GM12872 (cell line): ENCODE results near the gene ARID3A.

ENCODE experiments used
- TF ChIP-seq, protein P1 (sequence below): IDR thresholded peaks from 3 replicates; pipeline ENCODE4 v1.5.1; 2011; ENCODE audit warnings: low read depth, mild to moderate bottlenecking, low read length, moderate library complexity; ENCODE audit not compliant: insufficient read depth

The ARID3A gene

GRCh38 chr19:954672-955494 lies 29.0 kb downstream of the ARID3A start:
- TF ChIP-seq, protein P1, sequence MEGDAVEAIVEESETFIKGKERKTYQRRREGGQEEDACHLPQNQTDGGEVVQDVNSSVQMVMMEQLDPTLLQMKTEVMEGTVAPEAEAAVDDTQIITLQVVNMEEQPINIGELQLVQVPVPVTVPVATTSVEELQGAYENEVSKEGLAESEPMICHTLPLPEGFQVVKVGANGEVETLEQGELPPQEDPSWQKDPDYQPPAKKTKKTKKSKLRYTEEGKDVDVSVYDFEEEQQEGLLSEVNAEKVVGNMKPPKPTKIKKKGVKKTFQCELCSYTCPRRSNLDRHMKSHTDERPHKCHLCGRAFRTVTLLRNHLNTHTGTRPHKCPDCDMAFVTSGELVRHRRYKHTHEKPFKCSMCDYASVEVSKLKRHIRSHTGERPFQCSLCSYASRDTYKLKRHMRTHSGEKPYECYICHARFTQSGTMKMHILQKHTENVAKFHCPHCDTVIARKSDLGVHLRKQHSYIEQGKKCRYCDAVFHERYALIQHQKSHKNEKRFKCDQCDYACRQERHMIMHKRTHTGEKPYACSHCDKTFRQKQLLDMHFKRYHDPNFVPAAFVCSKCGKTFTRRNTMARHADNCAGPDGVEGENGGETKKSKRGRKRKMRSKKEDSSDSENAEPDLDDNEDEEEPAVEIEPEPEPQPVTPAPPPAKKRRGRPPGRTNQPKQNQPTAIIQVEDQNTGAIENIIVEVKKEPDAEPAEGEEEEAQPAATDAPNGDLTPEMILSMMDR, result no peak

GRCh38 chr19:955803-956765 lies 30.2 kb downstream of the ARID3A start:
- TF ChIP-seq, protein P1, result no peak

GRCh38 chr19:956766-957440 lies 31.1 kb downstream of the ARID3A start:
- TF ChIP-seq, protein P1, result no peak

- TF ChIP-seq, protein P1, result no peak
These were observed 33.4 kb downstream of the ARID3A start for GRCh38 chr19:958967-959855.

GRCh38 chr19:960020-960419 lies 34.2 kb downstream of the ARID3A start:
- TF ChIP-seq, protein P1, result no peak

DNA sequence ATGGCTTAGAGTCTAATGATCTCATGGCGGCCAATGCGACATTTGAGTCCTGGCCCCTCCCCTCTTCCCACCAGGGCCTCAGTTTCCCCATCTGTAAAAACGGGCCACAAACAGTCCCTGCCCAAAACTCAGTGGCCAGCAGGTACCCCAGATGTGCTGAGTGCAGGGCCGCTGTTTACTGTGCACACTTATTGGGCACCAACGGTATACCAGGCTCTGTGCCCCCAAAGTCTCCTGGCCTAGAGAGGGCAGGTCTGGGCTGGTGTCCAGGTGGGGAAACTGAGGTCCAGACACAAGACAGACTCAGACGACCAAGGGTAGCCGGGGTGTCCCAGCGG lies 34.7 kb downstream of the ARID3A start:
- TF ChIP-seq, protein P1, result no peak
